ENCODE results near the gene BSPRY.

DNA sequence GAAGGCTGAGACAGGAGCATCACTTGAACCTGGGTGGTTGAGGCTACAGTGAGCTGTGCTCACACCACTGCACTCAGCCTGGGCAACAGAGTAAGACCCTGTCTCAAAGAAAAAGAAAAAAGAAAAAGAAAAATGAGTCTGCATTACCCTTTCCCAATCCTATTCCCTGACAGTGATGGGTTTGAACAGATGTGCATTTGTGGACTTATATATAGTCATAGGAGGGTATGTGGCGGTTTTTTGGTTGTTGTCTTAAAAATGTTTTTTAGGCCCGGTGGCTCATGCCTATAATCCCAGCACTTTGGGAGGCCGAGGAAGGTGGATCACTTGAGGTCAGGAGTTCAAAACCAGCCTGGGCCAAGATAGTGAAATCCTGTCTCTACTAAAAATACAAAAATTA, 14.0 kb downstream of the BSPRY start:
- TF ChIP-seq SNAPC5 (CRISPR knock-in tag; IDR thresholded peaks at IDR 0.05; ENCODE audit: borderline replicate concordance) = no peak
- TF ChIP-seq NPAS2 (CRISPR knock-in tag; IDR thresholded peaks at IDR 0.05; ENCODE audit: borderline replicate concordance) = no peak
- no peak for TF ChIP-seq MXD4 (CRISPR knock-in tag; IDR thresholded peaks at IDR 0.05)
- no peak for TF ChIP-seq ZNF225 (CRISPR knock-in tag; IDR thresholded peaks at IDR 0.05)
- TF ChIP-seq, protein P1, sequence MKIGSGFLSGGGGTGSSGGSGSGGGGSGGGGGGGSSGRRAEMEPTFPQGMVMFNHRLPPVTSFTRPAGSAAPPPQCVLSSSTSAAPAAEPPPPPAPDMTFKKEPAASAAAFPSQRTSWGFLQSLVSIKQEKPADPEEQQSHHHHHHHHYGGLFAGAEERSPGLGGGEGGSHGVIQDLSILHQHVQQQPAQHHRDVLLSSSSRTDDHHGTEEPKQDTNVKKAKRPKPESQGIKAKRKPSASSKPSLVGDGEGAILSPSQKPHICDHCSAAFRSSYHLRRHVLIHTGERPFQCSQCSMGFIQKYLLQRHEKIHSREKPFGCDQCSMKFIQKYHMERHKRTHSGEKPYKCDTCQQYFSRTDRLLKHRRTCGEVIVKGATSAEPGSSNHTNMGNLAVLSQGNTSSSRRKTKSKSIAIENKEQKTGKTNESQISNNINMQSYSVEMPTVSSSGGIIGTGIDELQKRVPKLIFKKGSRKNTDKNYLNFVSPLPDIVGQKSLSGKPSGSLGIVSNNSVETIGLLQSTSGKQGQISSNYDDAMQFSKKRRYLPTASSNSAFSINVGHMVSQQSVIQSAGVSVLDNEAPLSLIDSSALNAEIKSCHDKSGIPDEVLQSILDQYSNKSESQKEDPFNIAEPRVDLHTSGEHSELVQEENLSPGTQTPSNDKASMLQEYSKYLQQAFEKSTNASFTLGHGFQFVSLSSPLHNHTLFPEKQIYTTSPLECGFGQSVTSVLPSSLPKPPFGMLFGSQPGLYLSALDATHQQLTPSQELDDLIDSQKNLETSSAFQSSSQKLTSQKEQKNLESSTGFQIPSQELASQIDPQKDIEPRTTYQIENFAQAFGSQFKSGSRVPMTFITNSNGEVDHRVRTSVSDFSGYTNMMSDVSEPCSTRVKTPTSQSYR (CRISPR knock-in tag; IDR thresholded peaks at IDR 0.05; ENCODE audit: borderline replicate concordance) = no peak
- TF ChIP-seq ZNF136 (CRISPR knock-in tag; IDR thresholded peaks at IDR 0.05; ENCODE audit: low read depth) = no peak
- TF ChIP-seq IRF2 (CRISPR knock-in tag; IDR thresholded peaks at IDR 0.05) = no peak
- no peak for TF ChIP-seq RFXANK (CRISPR knock-in tag; IDR thresholded peaks at IDR 0.05)
